Measurements from ENCODE around the gene FIGN.

- TF ChIP-seq CTCF (IDR thresholded peaks at IDR 0.05) (no peak), EP300 (IDR thresholded peaks at IDR 0.05) (no peak), POLR2A (IDR thresholded peaks at IDR 0.05) (no peak), POLR2AphosphoS5 (IDR thresholded peaks at IDR 0.05) (no peak)
Observed at GRCh38 chr2:163692611-163693482, 43.0 kb downstream of the FIGN start.

All from upper lobe of left lung (tissue), 4 donors.